HG02981 (cell line): Measurements from ENCODE around the gene PPM1E.

Source experiments
- ATAC-seq: cut with Tn5 transposase; IDR thresholded peaks from one replicate; pipeline ENCODE4 v1.9.1; 2021; ENCODE audit warnings: mild to moderate bottlenecking, moderate library complexity; ENCODE audit not compliant: unreplicated experiment

The PPM1E gene

DNA sequence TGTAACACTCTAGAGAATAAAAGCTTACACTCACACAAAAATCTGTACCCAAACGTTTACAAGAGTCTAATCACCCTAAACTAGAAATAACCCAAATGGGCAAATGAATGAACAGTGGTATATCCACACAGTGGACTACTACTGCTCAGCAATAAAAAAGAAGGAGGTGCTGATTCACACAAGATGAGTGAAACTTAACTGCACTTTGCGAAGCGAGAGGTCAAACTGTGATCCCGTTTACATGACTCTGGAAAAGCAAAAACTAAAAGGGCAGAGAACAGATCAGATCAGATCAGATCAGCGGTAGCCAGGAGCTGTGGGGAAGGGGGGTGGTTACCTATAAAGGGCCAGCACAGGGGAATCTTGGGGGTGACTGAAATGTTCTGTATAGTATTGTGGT is 237.7 kb downstream of the PPM1E start:
- no peak for ATAC-seq

DNA sequence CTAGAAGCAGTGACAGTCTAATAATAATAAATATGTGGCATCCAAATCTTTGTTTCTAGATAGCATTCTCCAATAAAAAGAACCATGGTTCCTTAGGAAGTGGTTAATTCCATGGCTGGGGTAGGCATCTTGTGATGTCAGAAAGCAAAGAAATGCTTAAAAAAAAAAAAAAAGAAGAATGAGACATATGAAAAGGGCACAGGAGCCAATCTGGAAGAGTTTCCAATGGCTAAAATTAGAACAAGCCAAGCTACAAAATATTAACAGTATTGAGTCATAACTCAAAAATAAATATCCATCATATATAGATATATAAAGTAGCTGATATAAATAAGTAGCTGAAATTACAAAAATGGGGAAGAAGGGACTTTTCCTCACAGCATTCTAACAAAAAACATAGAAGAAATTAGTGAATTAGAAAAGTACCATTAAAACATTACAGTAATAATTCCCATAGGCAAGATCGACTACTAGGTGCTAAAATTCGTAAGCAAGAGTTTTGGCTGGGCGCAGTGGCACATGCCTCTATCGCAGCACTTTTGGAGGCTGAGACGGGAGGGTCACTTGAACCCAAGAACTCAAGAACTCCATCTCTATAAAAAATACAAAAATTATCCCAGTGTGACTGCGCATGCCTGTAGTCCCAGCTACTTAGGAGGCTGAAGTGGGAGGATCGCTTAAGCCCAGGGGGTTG is 239.7 kb downstream of the PPM1E start:
- no peak for ATAC-seq

DNA sequence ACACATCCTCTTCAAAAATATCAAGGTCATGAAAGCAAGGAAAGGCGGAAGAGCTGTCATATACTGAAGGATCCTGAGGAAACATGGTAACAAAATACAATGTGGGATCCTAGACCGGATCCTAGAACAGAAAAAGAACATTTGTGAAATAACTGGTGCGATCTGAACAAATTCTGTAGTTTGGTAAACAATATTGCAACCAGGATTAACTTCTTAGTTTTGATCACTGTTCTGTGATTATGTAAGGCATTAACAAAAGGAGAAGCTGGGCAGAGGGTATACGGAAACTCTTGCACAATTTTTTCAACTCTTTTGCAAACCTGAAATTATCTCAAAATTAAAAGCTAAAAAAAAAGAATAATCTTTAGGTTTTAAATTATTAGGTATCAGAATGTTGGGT is 241.3 kb downstream of the PPM1E start:
- ATAC-seq: no peak

DNA sequence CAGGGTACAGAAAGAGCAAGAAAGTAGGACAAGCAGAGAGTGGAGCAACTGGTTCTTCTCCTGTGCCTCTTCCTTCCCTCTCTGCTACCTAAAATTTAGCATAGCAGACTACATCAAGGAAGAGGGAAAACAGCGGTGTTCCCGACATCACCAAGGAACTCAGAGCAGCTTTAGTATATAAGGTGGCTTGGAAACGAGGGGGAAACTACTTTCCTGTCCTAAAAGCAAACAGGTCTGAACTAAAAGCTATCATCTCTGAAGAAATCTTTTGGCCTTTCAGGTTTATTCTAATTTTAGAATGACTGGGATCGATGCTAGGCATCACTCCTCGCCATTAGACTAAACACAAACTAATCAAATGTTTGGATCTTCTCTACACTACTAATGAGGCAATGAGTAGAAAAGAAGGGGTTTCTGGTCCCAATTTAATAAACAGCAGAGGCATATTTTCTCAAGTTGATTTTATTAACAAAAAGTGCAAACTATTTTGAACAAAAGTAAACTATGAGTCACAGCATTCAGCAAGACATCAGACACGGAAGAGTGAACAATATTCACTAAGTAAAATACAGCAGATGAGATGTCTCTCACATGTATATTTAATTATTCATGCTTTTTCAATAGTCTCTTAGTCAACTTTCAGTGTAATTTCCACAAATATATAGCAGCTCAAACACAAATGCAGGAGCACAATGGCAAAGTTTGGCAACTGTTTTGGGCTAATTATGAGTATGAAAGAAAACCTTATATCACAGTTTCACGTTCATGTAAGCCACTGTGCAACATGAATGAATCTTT is 242.3 kb downstream of the PPM1E start:
- no peak for ATAC-seq

- no peak for ATAC-seq
Measured at GRCh38 chr17:58998871-58999270, 243.2 kb downstream of the PPM1E start.

DNA sequence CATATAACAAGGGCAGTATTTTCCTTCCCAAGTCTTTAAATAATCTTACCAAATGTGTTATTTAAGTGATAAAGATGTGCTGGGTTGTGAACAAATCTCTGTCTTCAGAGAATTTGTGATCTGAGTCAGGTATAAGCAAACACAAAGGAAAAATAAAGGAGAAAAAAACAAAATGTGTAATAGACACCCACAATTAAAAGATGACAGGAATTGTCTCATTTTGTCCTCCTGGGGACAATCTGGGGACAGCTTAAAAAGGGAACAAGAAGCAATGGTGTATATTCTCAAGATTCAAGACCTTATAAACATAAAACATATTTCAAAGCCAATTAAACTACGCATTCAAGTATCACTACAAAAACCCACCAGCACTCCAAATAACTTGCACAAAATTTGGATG is 243.8 kb downstream of the PPM1E start:
- no peak for ATAC-seq

GRCh38 chr17:59000022-59000421 is 244.4 kb downstream of the PPM1E start:
- ATAC-seq: no peak

DNA sequence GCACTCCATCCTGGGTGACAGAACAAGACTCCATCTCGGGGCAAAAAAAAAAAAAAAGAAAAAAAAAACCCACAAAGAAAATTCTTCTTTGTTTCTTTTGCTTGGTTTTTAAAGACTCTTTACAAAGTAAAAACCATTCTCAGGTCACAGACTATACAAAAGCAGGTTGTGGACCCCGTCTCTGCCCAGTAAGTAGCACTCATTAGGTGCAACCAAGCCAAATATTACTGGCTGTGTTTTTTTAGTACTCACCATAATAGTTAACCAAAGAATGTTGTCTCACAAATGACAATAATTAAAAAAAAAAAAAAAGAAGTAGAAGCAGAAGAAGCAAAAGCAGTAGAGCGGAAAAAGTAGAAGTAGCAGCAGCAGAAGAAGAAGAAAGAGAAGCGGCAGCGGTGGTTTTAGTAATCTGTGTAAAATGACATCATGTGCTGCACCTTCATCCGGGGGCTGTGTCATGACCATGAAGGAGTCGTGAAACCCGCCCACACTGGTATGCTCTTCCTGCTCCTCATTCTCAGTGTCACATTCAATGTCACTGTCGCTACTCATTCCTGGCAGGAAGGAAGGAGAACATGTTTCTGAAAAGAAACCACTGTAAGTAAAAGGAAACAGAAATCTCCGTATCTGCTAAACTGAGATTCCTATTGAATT is 245.6 kb downstream of the PPM1E start:
- ATAC-seq: peak; percentile 94

DNA sequence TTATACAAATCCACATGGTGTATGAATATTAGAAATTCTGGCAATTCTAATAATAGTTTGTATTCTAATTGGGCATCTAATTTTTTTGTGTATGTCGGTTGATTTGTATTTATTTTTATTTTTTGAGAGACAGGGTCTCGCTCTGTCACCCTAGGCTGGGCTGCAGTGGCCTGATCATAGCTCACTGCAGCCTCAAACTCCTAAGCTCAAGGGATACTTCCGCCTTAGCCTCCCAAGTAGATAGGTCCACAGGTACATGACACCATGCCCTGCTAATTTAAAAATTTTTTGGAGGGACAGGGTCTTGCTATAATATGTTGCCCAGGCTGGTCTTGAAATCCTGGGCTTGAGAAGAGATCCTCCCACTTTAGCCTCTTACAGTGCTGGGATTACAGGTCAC is 246.5 kb downstream of the PPM1E start:
- no peak for ATAC-seq

GRCh38 chr17:59002848-59003247 is 247.2 kb downstream of the PPM1E start:
- no peak for ATAC-seq

GRCh38 chr17:59003860-59004259 is 248.2 kb downstream of the PPM1E start:
- no peak for ATAC-seq

DNA sequence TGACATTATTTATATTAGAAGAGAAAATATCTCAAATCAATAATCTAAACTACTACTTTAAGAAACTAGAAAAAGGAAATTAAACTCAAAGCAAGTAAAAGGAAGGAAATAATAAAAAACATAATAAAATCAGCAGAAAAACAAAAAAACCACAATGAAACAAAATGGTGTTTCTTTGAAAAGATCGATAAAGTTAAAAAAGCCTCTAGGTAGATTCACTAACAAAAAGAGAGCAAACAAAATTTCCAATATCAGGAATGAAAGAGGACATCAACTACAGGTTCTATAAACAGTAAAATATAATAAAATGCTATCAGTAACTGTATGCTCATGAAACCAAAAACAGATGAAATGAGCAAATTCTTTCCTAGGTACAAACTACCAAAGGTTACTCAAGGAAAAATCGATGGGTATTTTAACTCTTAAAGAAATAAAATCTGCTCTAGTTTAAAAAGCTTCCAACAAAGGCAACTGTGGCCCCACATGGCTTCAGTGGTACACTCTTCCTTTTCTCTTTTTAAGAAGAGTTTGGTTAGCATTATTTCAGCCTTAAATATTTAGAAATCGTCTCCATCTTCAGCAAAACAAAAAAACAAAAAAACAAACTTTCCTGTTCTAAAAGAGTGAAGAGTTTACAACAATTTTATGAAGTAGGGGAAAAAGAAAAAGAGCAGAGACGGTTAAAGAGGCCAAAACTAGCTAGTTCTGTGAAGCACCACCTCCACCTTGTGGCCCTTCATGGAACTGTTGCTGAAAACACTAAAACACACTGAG is 248.9 kb downstream of the PPM1E start:
- ATAC-seq: no peak

GRCh38 chr17:59007995-59008394 is 252.3 kb downstream of the PPM1E start:
- ATAC-seq: no peak

DNA sequence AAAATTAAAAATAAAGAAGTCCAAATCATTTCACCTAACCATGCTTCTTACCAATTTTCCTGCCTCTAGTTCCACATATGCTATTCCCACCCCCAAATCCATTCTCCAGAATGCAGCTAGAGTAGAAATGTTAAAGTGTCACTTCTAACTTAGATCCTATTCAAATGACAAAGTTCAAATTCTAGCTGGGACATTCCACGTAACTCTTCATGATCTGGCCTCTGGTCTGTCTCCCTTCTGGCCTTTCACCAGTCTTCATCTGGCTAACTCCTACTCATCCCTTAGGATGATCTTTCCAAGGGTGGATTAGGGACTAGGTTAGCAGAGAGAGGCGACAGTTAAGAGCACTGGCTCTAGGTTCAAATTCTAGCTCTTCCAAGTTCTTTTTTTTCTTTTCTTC is 253.1 kb downstream of the PPM1E start:
- ATAC-seq: no peak

DNA sequence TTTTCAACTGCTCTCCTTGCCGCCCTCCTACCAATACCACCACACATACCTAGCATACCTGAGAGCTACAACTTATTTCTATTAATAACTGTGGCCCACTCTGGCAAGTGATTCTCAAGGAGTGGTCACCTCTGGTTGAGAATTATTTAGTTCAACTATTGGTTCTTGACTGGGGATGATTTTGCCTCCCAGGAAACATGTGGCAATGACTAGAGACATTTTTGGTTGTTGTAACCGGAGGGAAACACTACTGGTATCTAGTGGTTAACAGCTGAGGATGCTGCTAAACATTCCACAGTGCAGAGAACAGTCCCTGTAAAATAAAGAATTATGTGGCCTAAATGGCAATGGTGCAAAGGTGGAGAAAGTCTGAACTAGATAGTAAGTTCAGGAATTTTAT is 254.4 kb downstream of the PPM1E start:
- ATAC-seq: no peak

DNA sequence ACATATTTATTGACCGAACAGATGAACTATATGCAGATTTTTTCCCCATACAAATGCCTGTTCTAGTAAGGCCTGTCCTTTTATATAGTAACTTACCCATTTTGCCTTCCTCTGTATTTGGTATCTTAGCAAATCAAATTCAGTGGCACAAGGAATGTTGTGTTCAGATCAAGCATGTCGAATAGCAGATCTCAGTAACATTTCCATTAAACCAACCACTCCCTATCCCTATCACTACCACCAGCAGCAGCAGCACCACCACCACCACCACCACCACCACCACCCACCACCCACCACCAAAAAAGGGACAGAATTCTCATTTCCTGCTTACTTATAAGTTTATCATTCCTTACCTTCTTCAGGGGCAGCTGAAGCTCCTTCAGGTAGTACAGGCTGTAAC is 256.3 kb downstream of the PPM1E start:
- no peak for ATAC-seq

DNA sequence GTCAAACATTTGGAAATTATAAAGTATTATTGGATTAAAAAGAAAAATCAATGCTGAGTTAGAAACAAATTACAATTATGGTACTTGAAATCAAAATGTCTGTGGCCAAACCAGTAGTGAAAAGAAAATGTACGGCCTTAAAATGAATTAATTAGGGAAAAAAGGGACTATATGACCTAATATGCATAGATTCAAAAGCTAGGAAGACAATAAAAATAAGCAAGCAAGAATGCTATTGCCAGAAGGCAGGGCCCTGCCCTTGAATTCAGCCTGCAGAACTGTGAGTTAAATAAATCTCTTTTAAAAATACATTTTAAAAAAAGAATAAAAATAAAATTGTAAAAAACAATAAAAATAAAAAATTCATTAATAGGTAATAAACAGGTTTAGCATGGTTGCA is 262.4 kb downstream of the PPM1E start:
- no peak for ATAC-seq

- no peak for ATAC-seq
Measured at GRCh38 chr17:59024916-59025315, 269.3 kb downstream of the PPM1E start.

DNA sequence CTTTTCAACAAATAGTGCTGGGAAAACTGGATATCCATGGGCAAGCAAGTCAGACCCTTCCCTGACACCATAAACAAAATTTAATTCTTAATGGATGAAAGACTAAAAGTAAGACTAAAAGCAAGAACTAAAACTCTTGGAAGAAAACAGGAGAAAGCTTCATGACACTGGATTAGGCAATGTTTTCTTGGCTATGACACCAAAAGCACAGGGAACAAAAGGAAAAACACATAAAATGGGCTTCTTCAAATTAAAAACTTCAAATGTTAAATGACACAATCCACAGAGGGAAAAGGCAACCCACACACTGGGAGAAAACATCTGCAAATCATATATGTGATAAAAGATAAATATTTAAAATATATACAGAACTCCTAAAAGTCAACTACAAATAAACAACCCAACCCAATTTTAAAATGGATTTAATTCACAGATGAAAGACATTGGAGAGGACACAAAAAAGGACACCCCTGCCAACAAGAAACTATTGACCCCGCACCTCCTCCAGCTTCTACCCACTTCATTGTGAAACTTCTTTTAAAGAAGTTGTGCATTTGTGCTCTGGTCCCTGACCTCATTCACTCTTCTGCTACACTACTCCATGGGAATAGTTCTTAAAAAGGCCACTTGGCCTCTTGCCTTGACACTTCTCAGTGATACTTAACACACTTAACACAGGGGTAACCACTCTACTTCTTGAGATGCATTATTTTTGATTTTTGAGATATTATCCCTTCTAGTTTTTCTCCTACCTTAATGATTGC is 270.7 kb downstream of the PPM1E start:
- ATAC-seq: no peak

DNA sequence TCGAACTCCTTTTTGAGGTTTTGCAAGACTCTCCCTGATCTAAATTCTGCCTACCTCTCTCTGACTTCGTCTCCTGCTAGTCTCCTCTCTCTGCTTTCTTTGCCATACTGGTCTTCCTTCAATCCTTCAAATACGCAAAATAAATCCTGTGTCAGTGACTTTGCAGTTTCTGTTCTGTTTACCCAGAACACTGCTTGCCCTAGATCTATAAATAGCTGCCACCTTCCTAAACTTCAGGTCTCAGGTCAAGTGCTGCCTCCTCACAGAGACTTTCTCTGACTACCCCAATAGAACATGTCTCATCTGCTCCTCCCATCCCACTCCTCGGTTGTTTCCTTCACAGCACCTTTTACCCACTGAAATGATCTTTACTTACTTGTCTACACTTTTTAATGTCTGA is 272.1 kb downstream of the PPM1E start:
- ATAC-seq: no peak

GRCh38 chr17:59028328-59028727 is 272.7 kb downstream of the PPM1E start:
- ATAC-seq: no peak
